GM12878 (cell line): ENCODE results near the gene THOC5. TPM values are rescaled to one million over a fixed set of nuclear protein-coding genes. Genes with fewer than 3 reads are reported as not detected.

Source experiments
- ATF7 ChIP-seq: fragments of 450-650 bp; IDR thresholded peaks from 2 replicates; pipeline ENCODE4 v1.6.1; 2016; ENCODE audit warnings: low read depth, mild to moderate bottlenecking
- BCL11A ChIP-seq: IDR thresholded peaks from 2 replicates; pipeline ENCODE4 v1.6.1; 2011; ENCODE audit warnings: low read depth, low read length
- BRCA1 ChIP-seq: IDR thresholded peaks from 2 replicates; pipeline ENCODE4 v1.6.1; 2011; ENCODE audit warnings: low read depth, low read length, improper control_type of control experiment
- EP300 ChIP-seq, 2 experiments: fragments of 150-350 bp in 1 of 2; IDR thresholded peaks; 2 replicates each; pipeline ENCODE4 v1.6.1; 2011 to 2012; ENCODE audit warnings: low read depth in 2 of 2, low read length in 2 of 2, borderline replicate concordance in 1 of 2, improper control_type of control experiment in 1 of 2, inconsistent platforms in 1 of 2; ENCODE audit not compliant: control insufficient read depth in 1 of 2
- HDGF ChIP-seq: fragments of 450-650 bp; IDR thresholded peaks from 2 replicates; pipeline ENCODE4 v1.6.1; 2016; ENCODE audit warnings: antibody characterized with exemption
- KAT2A ChIP-seq: conservative IDR thresholded peaks from 2 replicates; pipeline ENCODE4 v1.6.1; 2011; ENCODE audit warnings: low read depth, low read length; ENCODE audit not compliant: control insufficient read depth
- RELA ChIP-seq: fragments of 450-650 bp; IDR thresholded peaks from 2 replicates; pipeline ENCODE4 v1.8.0; 2014; ENCODE audit warnings: borderline replicate concordance; ENCODE audit not compliant: partially characterized antibody
- SIN3A ChIP-seq: IDR thresholded peaks from 2 replicates; pipeline ENCODE4 v1.6.1; 2012; ENCODE audit warnings: low read depth, low read length, improper control_type of control experiment
- STAT3 ChIP-seq: IDR thresholded peaks from 2 replicates; pipeline ENCODE4 v1.6.1; 2011; ENCODE audit warnings: low read depth, low read length, improper control_type of control experiment
- ZBTB11 ChIP-seq: fragments of 450-650 bp; formaldehyde crosslinking; IDR thresholded peaks from 2 replicates; pipeline ENCODE4 v1.5.0; 2022; ENCODE audit warnings: mild to moderate bottlenecking, missing genetic modification characterization
- polyA plus RNA-seq, 11 experiments: library from polyadenylated mRNA; depleted of rRNA in 4 of 11; unstranded in 6 of 11; stranded (reverse) in 5 of 11; fragments of >200 nt; fragmentation: Nextera tagmentation in 4 of 11; fragmentation: Illumina TruSeq in 1 of 11; extraction: Ambion mirVana in 4 of 11; extraction: Trizol in 1 of 11; gene quantifications; 1 replicate in 1 of 11; 2 replicates in 10 of 11; pipeline versions ENCODE4 v1.2.1 to v1.2.3, GENCODE V29; 2011 to 2016; ENCODE audit warnings: inconsistent platforms in 2 of 11, missing spikeins in 2 of 11, low read depth in 1 of 11
- total RNA-seq, 4 experiments: library from RNA; depleted of rRNA in 3 of 4; stranded (reverse); fragments of >200 nt in 3 of 4; fragmentation: Illumina TruSeq in 1 of 4; extraction: Trizol in 1 of 4; gene quantifications; 2 replicates each; pipeline versions ENCODE4 v1.2.1 to v1.2.3, GENCODE V29; 2013 to 2021
- TF ChIP-seq, protein P1 (sequence below): fragments of 450-650 bp; IDR thresholded peaks from 2 replicates; pipeline ENCODE4 v1.6.1; 2017; ENCODE audit warnings: mild to moderate bottlenecking, low read depth, inconsistent platforms; ENCODE audit not compliant: poor library complexity, severe bottlenecking

The THOC5 gene
- total and polyA plus RNA-seq, 10 of the 15 experiments (the other 5 are each of a cell fraction or from before 2014, with no cell fraction given) = 20.9 to 44.9 (median 31.4) TPM

DNA sequence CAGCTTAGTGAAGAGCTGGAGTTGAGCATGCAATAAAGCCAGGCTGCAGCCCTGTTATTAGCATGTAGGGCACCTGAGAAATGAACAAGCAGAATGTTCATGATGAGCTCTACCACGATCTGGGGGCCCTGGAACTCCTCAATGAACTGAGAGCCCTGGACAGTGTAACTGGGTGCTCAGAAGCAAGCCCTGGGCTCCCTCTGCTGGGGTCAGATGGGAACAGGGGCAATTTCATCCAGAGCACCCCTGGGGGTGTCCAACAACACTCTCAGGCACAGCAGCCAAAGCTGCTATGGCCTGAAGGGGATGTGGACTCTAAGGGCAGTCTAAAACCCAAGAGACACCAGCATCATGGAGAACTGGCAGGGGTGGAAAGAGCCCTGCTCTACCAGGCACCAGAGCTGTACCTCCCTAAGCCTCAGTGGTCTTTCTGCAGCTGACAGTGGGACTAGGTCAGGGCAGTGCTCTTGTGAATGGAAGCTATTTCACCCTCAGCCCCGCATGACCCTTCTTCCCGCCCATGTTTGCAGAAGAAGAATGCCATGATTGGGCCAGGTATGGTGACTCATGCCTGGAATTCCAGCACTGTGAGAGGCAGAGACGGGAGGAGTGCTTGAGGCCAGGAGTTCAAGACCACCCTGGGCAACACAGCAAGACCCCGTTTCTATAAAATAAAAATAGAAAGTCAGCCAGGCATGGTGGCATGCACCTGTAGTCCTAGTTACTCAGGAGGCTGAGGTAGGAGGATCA, 28.9 kb downstream of the THOC5 start (continued):
- TF ChIP-seq, protein P1, sequence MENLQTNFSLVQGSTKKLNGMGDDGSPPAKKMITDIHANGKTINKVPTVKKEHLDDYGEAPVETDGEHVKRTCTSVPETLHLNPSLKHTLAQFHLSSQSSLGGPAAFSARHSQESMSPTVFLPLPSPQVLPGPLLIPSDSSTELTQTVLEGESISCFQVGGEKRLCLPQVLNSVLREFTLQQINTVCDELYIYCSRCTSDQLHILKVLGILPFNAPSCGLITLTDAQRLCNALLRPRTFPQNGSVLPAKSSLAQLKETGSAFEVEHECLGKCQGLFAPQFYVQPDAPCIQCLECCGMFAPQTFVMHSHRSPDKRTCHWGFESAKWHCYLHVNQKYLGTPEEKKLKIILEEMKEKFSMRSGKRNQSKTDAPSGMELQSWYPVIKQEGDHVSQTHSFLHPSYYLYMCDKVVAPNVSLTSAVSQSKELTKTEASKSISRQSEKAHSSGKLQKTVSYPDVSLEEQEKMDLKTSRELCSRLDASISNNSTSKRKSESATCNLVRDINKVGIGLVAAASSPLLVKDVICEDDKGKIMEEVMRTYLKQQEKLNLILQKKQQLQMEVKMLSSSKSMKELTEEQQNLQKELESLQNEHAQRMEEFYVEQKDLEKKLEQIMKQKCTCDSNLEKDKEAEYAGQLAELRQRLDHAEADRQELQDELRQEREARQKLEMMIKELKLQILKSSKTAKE = no peak
- TF ChIP-seq KAT2A (no peak), HDGF (no peak), EP300 (IDR thresholded peaks at IDR 0.05; ENCODE audit: borderline replicate concordance in 1 of 2, control insufficient read depth in 1 of 2, low read depth in 2 of 2, low read length in 2 of 2) (no peak), STAT3 (no peak), RELA (no peak), SIN3A (no peak), BCL11A (no peak), BRCA1 (no peak), ATF7 (no peak), ZBTB11 (CRISPR knock-in tag) (no peak)
